Endothelial cell of umbilical vein (primary cell): Measurements from ENCODE around the gene DLG1. TPM values are rescaled to one million over a fixed set of nuclear protein-coding genes. Genes with fewer than 3 reads are reported as not detected.

Experiments
- BruUV-seq: library from RNA; stranded (reverse); fragments of 400-500 nt; replicated peaks from 2 replicates; lab custom pipeline; 2021; lab: Mats Ljungman, UMichigan
- CTCF ChIA-PET: fragments of 300-600, 350-600 bp; sonication (Branson Sonifier 250); formaldehyde crosslinking; loops from one replicate; lab custom pipeline; 2021; ENCODE audit warnings: antibody characterized with exemption, inconsistent platforms; lab: Charles Lee
- POLR2A ChIA-PET: fragments of 300-600, 350-600 bp; sonication (Branson Sonifier 250); formaldehyde crosslinking; loops from one replicate; lab custom pipeline; 2021; ENCODE audit warnings: antibody characterized with exemption, inconsistent platforms; lab: Charles Lee
- DNase-seq: peaks from one replicate; pipeline ENCODE4 v3.0.0-alpha.2; 2011; ENCODE audit warnings: low read depth, low spot score
- FAIRE-seq: peaks from 2 replicates; lab custom pipeline; 2011; peaks lifted over from hg19 to GRCh38; lab: Jason Lieb, UNC
- H2AFZ ChIP-seq: 2 replicates; pipeline ENCODE4 v1.6.0; 2012; ENCODE audit warnings: low read depth, low read length, control low read depth, inconsistent platforms
- H3K27ac ChIP-seq: 2 replicates; pipeline ENCODE4 v1.5.1; 2011; ENCODE audit warnings: low read depth, mild to moderate bottlenecking, control low read depth, low read length, moderate library complexity; ENCODE audit not compliant: insufficient read depth
- H3K27me3 ChIP-seq, 2 experiments: 2 replicates each; pipeline versions ENCODE4 v1.6.0 to v1.6.1; 2011; ENCODE audit warnings: low read length in 2 of 2, mixed read lengths in 1 of 2; ENCODE audit not compliant: control insufficient read depth in 2 of 2, insufficient read depth in 2 of 2
- H3K36me3 ChIP-seq, 2 experiments: 2 replicates in 1 of 2; 3 replicates in 1 of 2; pipeline ENCODE4 v1.5.1; 2011; ENCODE audit warnings: low read length in 2 of 2, mild to moderate bottlenecking in 1 of 2, moderate library complexity in 1 of 2; ENCODE audit not compliant: control insufficient read depth in 2 of 2, insufficient read depth in 2 of 2; ENCODE audit errors: extremely low read depth in 1 of 2
- H3K4me1 ChIP-seq: 3 replicates; pipeline ENCODE4 v1.5.1; 2011; ENCODE audit warnings: mild to moderate bottlenecking, low read length; ENCODE audit not compliant: control insufficient read depth, insufficient read depth; ENCODE audit errors: extremely low read depth
- H3K4me2 ChIP-seq: 2 replicates; pipeline ENCODE4 v1.6.1; 2011; ENCODE audit warnings: low read length, control low read depth, mixed read lengths; ENCODE audit not compliant: insufficient read depth
- H3K4me3 ChIP-seq, 3 experiments: fragments of 200-600 bp in 1 of 3; sonication (generic), shearing (Covaris generic) in 1 of 3; replicated peaks in 1 of 3; 2 replicates each; pipeline ENCODE4 v1.5.1; 2011 to 2016; ENCODE audit warnings: control low read depth in 3 of 3, low read length in 3 of 3, mild to moderate bottlenecking in 2 of 3, inconsistent platforms in 1 of 3, low read depth in 1 of 3, moderate library complexity in 1 of 3; ENCODE audit not compliant: insufficient read depth in 1 of 3
- H3K79me2 ChIP-seq: 2 replicates; pipeline ENCODE4 v1.6.0; 2012; ENCODE audit warnings: low read length, inconsistent platforms; ENCODE audit not compliant: control insufficient read depth, insufficient read depth
- H3K9ac ChIP-seq: replicated peaks from 2 replicates; pipeline ENCODE3; 2011; ENCODE audit warnings: low read length, control low read depth; ENCODE audit not compliant: insufficient read depth; ENCODE audit errors: extremely low read depth
- H3K9me1 ChIP-seq: replicated peaks from 3 replicates; pipeline ENCODE4 v1.6.0; 2011; ENCODE audit warnings: mild to moderate bottlenecking, low read length; ENCODE audit not compliant: control insufficient read depth, insufficient read depth; ENCODE audit errors: extremely low read depth
- H3K9me3 ChIP-seq: replicated peaks from 2 replicates; pipeline ENCODE4 v1.5.1; 2012; ENCODE audit warnings: low read length, inconsistent platforms; ENCODE audit not compliant: control insufficient read depth, insufficient read depth
- H4K20me1 ChIP-seq: replicated peaks from 2 replicates; pipeline ENCODE3; 2011; ENCODE audit warnings: mild to moderate bottlenecking, low read length; ENCODE audit not compliant: control insufficient read depth, insufficient read depth; ENCODE audit errors: extremely low read depth
- CTCF ChIP-seq, 2 donors: IDR thresholded peaks; 1 replicate in 1 of 2; 2 replicates in 1 of 2; pipeline ENCODE4 v1.5.1; 2011; ENCODE audit warnings: low read length in 2 of 2, mild to moderate bottlenecking in 2 of 2, moderate library complexity in 2 of 2, control low read depth in 1 of 2, inconsistent platforms in 1 of 2, low read depth in 1 of 2; ENCODE audit not compliant: insufficient read depth in 1 of 2; ENCODE audit errors: extremely low read depth in 1 of 2
- EZH2 ChIP-seq: IDR thresholded peaks from 2 replicates; pipeline ENCODE4 v1.6.1; 2012; ENCODE audit warnings: borderline replicate concordance, low read depth, mild to moderate bottlenecking, moderate library complexity, low read length, inconsistent platforms; ENCODE audit not compliant: severe bottlenecking
- FOS ChIP-seq: IDR thresholded peaks from 2 replicates; pipeline ENCODE4 v1.6.1; 2011; ENCODE audit warnings: mild to moderate bottlenecking, low read length, moderate library complexity, borderline replicate concordance; ENCODE audit not compliant: insufficient read depth
- GATA2 ChIP-seq: IDR thresholded peaks from 2 replicates; pipeline ENCODE4 v1.7.0; 2011; ENCODE audit warnings: low read depth, mild to moderate bottlenecking, moderate library complexity, mixed read lengths, low read length; ENCODE audit not compliant: insufficient read length, insufficient read depth
- JUN ChIP-seq: IDR thresholded peaks from 2 replicates; pipeline ENCODE4 v1.6.1; 2011; ENCODE audit warnings: borderline replicate concordance, low read depth; ENCODE audit not compliant: insufficient read length, insufficient read depth
- MAX ChIP-seq: IDR thresholded peaks from 2 replicates; pipeline ENCODE4 v1.6.1; 2011; ENCODE audit not compliant: insufficient read depth, insufficient read length
- MYC ChIP-seq: IDR thresholded peaks from one replicate; pipeline ENCODE4 v1.6.1; 2011; ENCODE audit warnings: mild to moderate bottlenecking, low read depth, low read length
- POLR2A ChIP-seq: IDR thresholded peaks from 2 replicates; pipeline ENCODE4 v1.6.1; 2012; ENCODE audit warnings: low read depth, mild to moderate bottlenecking, control low read depth, low read length
- POLR2AphosphoS5 ChIP-seq: IDR thresholded peaks from 2 replicates; pipeline ENCODE4 v1.6.1; 2012; ENCODE audit warnings: low read depth, mild to moderate bottlenecking, control low read depth, low read length, moderate library complexity; ENCODE audit not compliant: insufficient read depth
- dilution Hi-C: fragments of 300-500 bp; cut with MboI; formaldehyde crosslinking; loops from one replicate; pipeline ENCODE4 v1.15.0; 2019; ENCODE audit warnings: low sequenced_read_pairs; ENCODE audit not compliant: extremely low pct_ligation_motif_present
- intact Hi-C: fragments of 100-400 bp; cut with micrococcal nuclease; formaldehyde crosslinking; loops from one replicate; pipeline ENCODE4 v1.10.0; 2022
- polyA plus RNA-seq, 4 experiments: library from polyadenylated mRNA; depleted of rRNA in 3 of 4; stranded (reverse) in 3 of 4; unstranded in 1 of 4; fragments of >200 nt; gene quantifications; 2 replicates each; pipeline versions ENCODE4 v1.2.1 to v1.2.3, GENCODE V29; 2011 to 2012; ENCODE audit warnings: missing spikeins in 1 of 4
- total RNA-seq: library from RNA; stranded (reverse); gene quantifications from 2 replicates; pipeline ENCODE4 v1.2.3, GENCODE V29; 2021

Gene DLG1
- total and polyA plus RNA-seq, 2 donors (not counting 3 experiments of a cell fraction or from before 2014, with no cell fraction given): 26.5 to 80.1 TPM

DNA sequence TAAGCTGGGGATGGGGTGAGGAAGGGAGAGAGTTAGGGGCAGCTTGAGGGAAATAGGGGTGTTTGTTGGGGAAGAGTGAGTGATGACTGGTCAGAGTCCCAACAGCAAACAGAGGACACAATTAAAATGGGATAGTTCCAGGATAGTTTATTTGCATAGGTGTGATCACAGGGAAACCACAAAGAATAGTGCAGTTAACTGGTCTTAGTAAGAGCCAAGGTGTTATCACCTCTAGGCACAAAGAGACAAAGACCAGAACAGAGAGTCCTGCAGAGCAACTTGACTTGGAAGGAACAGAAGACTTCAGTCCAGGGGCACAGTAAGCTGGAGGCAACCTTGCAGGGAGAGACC, 42.1 kb upstream of the DLG1 start:
- Histone ChIP-seq H3K4me1 (no peaks in the 10 kb centered on the region), H3K27ac (no peak overlapping the region), H3K79me2 (no peaks in the 10 kb centered on the region), H3K9ac (no peak overlapping the region), H3K4me2 (no peak overlapping the region), H3K4me3 (no peak overlapping the region), H2AFZ (no peak overlapping the region), H3K9me1 (no peaks in the 10 kb centered on the region), H3K36me3 (no peaks in the 10 kb centered on the region), H4K20me1 (no peaks in the 10 kb centered on the region), H3K27me3 (no peaks in the 10 kb centered on the region), H3K9me3 (no peaks in the 10 kb centered on the region)
- intact Hi-C loops: no loop called here
- no peak for DNase-seq
- ChIA-PET CTCF (no interaction called here), POLR2A (no interaction called here)
- dilution Hi-C loops: no loop called here
- BruUV-seq: no TSS peak
- TF ChIP-seq JUN: no peak
- no peak for TF ChIP-seq EZH2
- no peak for TF ChIP-seq POLR2AphosphoS5
- no peak for TF ChIP-seq MAX
- no peak for TF ChIP-seq FOS
- TF ChIP-seq CTCF (IDR thresholded peaks at IDR 0.05; ENCODE audit: extremely low read depth in 1 of 2, insufficient read depth in 1 of 2, low read depth in 1 of 2, low read length in 2 of 2): no peak
- TF ChIP-seq POLR2A: no peak
- TF ChIP-seq MYC: no peak
- no peak for TF ChIP-seq GATA2
- FAIRE-seq: no peak
